ENCODE results near the gene MC5R.

Gene MC5R
- long read RNA-seq, donor 1, partial matches to known transcripts: 0 of 1 reads
- long read RNA-seq, donor 1, other reads (novel, unspliced or antisense): 0 of 1 reads
- long read RNA-seq, donor 2: 0 reads
- long read RNA-seq, donor 3: 0 reads
- long read RNA-seq, donor 4: 0 reads
- long read RNA-seq, donor 5: 0 reads
- long read RNA-seq, donor 6, partial matches to known transcripts: 0 of 3 reads
- long read RNA-seq, donor 6, other reads (novel, unspliced or antisense): 0 of 3 reads
- long read RNA-seq, donor 7: 0 reads
- long read RNA-seq, donor 8: 0 reads

DNA sequence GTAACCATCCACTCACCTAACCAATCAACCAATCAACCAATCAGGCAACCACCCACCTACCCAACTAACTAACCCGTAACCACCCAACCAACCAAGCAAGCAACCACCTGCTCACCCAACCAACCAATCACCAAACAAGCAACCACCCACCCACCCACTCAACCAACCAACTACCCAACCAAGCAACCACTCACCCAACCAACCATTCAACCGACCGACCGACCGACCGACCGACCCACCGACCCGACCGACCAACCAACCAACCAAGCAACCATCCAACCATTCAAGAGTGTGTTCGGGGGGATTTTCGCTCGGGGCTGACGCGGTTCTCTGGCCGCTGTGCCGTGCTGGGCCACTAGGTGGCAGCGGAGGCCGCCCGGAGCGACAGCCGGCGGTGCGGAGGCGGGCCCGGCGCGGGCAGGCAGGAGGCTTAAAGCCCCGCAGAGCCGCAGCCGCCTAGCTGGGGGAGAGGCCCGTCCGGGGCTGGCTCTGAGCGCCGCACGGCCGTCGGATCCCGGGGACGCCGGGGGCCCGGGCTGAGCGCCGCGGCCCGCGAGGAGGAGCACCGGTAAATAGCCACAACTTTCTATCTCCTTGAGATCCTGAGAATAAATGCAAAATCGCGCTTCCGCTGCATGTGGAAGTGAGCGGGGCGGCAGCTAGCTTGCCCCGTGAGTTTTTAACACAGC, at the start of gene MC5R:
MC5R (plus strand) TSS at position 443 of the 689 bp plus-strand sequence. CDS start 1,617 bp downstream, outside the sequence.
- peak; percentile 76 for DNase-seq

DNA sequence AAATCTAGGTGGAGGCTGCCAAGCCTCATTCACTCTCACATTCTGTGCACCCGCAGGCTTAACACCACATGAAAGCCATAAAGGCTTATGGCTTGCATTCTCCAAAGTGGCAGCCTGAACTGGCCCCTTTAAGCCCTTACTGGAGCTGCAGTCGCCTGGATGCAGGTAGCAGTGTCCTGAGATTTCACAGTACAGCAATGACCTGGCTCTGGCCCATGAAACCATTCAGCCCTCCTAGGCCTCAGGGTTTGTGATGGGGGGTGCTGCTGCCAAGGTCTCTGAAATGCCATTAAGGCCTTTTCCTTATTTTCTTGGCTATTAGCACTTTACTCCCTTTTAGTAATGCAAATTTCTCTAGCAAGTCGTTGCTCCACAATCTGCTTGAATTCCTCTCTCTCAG, 48.9 kb upstream of the MC5R start:
- no peak for DNase-seq

DNA sequence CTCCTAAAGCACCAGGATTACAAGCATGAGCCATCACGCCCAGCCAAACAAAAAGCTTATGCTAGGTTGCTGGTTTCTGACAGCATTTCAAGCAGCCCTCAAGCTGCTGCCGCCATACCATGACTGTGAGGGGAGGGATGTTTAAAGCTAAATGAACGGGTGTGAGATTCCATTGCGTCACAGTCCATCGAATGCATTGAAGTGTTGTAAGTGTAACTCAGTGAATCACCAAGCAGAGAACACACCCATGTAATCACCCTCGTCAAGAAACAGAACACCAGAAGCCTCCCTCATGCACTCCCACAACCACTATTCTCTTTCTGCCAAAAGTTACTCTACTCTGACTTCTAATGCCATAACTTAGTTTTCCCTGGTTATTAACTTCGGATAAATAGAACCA, 32.8 kb upstream of the MC5R start:
- DNase-seq: no peak

DNA sequence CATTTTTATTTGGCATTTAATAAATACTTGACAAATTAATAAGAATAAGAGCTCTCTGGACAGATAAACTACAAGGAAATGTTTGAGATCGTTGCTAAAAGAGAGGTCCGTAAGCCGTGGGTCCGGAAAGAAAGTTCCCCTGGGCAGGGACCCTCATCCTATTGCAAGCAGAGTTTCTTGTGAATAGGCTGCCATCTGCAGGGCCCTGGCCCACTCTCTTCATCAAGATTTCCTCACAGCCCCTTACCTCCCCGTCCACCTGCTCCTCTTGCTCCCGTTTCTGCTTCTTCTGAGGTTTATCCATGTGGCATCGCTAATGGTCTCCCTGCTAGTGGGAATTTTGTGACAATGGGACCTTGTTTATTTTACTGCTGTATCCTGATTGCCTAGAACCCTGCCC, 30.1 kb upstream of the MC5R start:
- DNase-seq: no peak

DNA sequence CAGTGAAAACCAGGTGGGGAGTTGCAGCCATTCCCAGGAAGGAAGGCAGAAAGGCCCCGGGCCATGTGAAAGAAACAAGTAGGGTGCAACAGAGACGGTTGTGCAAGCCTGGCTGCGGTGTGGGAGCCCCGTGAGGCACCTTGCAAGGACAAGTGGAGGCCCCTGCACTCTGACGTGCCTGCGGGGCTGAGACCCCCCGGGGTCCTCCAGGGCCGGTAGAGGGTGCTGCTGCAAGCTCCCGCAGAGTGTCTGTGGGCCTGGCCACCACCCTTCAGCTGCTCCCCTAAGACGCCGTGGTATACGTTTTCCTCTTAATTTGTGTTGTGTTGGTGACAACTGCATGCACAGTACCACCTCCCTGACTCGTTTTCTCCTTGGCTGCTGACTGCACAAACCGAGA, 27.4 kb upstream of the MC5R start:
- no peak for DNase-seq

DNA sequence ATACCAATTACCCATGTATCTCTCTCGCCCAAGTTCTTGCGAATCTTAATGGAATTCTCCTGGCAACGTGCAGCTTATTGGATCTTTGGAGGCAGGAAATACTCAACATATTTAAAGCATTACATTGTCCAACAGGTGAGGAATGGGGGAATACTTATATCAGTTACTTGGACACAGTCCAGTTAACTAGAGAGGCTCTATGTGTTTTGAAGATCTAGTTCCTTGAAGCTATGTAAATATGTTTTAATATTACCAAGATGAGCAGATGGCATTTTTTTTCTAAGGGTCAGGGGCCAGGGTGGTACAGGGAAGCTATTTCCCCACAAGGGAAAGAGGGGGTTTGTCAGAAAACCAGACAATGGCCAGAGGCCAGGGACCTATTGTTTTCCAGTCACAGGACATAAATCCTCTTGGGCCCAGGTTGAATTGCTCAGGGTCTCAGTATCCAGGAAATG, 26.8 kb upstream of the MC5R start:
- no peak for DNase-seq

DNA sequence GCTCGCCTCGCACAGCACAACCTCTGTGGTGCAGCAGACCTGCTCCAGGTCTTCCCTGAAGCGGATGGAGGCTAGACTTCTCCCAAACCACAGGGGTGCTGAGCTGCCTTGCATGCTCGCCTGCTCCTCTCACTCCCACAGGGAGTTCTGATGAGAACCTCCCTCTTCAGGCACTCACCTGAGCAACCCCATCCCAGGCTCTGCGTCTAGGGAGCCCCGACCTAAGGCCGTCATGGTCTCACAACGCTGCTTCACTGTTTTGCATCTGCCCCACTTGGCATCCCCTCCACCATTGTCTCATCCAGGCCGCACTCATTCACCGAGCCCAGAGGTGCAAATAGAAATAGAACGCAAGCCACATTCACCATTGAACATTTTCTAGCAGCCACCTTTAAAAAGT, 24.6 kb upstream of the MC5R start:
- DNase-seq: no peak

DNA sequence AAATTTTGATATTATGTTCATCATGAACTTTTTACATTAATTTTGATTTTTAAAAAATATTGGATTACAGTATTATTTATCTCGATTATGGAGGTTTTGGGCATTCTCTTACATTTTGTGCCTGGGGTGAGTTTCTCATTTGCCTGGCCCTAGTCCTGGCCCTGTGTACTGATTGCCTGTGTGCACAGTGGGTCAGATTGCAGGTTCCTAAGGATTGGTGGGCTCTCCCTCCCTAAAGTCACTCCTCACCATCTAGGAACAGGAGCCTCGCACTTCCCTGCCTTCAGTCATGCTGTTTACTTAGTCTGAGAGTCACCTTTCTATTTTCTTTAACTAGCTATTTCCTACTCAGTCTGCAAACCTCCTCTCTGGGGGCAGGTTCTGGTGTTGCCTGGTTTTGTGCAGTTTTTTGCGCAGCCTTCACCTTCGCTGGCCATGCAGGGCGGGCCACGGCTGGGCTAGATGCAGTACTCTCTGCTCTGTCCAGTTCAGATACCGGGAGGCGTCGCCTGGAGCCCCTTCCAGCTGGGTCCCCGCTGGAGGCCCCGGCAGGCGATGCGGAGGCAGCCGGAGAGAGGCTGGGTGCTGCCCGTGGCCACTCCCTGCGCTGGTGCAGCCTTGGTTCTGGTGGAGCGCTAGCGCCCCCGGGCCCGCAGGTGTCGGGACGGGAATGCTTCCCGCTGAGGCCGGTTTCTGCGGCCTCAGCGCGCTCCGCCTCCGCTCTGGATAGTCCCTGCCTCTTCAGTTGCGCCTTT, 23.3 kb upstream of the MC5R start:
- DNase-seq: peak; percentile 69

DNA sequence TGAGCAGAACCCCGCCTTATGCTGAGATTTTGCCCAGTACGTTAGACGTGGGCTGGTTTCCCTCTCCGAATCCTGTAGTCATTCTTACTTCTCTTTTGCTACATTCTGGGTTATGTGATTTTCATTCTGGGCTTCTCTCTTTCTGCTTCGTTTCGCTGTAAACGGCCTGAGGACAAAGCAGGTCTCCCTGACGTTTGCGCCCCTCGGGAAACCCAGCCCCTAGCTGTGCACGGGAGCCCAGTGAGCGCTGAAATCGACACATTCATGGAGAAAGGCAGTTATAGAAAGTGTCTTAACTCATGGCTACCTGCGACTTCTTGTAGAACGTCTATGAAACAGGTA, 22.7 kb upstream of the MC5R start:
- no peak for DNase-seq

DNA sequence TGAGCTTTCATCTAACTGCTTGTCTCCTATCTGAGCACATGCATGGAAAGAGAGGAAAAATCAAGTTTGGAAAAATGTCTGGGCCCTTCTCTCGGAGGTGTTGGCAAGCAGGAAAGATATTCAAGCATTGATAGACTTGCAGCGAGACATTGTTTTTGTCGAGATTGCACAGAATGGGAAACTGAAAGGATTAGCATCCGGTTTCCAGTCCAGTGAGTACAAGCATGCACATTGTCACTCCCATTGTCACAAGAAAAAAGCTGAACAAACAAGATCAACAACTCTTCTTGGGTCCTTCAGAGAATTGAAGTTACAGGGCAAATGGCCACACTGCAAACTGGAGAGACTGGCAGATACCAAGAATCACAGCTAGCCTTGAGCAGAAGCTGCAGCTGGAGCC, 19.6 kb upstream of the MC5R start:
- DNase-seq: no peak

DNA sequence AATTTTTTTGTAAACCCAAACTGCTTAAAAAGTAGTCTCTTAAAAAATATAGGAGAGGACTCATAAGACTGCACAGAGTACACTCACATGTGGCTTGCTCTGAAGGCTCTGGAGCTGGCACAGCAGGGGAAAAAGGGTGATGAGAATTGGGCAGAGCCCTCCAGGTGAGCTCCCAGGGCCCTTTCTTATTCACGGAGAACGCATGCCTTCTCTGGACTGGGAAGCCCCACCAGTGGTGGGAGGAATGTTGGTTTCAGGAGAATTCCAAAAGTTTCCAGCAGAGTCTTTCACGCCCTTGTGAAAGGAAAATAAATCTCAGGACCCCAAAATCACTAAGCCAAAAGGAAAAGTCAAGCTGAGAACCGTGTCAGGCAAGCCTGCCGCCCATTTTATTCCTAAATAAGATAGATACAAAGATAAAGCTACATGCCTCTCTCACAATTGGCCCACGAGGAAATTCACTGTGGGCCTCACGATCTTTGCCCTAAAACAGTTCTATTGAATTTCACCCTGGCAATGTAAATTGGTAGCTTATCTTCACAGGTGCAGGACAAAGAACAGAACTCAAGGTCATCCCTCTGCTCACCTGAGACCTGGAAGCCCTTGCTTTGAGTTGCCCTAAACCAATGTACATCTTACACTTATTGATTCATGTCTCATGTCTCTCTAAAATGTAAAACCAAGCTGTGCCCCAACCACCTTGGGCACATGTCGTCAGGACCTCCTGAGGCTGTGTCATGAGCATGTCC, 15.5 kb upstream of the MC5R start:
- no peak for DNase-seq

DNA sequence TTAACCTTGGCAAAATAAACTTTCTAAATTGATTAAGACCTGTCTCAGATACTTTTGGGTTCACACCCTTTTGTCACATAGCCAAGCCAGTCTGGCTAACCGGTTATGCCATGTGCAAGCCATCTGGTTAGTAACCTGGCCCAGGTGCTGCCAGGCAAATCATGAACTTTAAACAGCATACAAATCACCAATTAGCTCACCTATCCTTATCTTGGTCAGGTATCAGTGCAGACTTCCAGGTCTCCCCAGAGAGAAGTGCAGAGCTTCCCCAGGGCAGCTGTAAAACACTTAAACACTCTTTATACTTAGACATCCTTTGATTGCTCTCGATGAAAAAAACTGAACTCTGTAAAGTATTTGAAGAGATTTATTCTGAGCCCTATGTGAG, 14.9 kb upstream of the MC5R start:
- DNase-seq: no peak

DNA sequence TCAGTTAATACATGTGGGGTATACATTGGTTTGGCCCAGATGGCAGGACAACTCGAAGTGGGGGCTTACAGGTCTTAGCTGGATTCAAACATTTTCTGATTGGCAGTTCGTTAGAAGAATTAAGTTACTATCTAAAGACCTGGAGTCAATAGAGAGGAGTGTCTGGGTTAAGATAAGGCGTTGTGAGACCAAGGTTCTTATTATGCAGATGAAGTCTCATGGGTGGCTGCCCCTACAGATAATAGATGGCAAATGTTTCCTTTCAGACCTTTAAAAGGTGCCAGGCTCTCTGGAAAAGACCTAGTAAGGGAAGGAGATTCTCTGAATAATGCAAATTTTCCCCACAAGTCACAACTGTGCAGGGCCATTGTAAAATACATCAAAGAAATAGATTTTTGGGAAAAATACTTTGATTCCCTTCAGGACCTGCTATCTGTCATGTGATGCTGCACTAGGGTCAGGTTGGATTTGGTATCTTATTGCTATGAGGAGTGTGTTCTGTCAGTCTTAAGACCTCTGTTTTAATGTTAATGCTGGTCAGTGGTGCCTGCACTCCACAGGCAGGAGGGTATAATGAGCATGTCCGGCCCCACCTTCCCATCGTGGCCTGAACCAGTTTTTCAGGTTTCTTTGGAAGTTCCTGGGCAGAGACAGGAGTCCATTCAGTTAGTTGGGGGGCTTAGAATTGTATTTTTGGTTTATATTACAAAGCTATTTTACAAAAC, 14.3 kb upstream of the MC5R start:
- no peak for DNase-seq

DNA sequence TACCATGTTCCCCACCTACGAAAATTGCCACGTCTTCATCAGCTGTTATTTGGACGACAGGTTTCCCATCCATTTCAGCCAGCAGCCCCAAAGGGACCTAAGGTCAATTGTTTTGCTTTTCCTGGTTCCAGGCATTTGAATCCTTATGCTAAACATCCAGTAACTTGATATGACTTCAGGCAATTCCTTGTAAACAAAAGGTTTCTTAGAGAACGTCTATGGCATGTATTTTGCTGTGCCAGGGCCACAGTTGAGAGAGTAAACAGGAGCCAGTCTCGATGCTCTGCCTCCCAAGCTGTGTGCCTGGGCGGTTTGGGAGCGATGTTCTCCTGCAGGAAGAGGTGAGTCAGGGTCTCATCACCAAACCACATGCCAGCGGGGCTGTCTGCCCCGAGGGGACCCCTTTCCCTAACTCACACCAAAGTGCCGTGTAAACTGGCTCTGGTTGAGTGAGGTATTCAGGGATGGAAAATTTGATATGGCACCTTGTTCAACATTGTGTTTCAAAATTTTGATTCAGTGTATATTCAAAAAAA, 12.9 kb upstream of the MC5R start:
- no peak for DNase-seq

DNA sequence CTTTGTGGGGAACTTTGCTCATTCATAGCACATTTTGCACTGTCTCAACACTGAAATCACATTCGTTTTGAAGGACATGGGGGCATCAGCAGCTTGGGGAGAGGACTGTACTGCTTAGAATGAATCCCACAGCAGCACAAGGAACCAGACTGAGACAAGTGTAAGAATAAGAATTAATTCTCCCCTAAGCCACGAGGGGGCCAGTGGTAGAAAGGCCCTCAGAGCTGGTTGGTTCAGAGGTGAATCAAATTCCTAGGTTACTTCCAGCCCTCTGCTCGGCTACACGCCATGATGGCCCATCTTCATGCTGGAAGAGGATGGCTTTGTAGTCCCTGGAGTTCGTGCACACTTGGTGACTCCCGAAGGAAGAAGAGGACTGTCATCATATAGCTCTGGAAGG, 12.0 kb upstream of the MC5R start:
- no peak for DNase-seq

DNA sequence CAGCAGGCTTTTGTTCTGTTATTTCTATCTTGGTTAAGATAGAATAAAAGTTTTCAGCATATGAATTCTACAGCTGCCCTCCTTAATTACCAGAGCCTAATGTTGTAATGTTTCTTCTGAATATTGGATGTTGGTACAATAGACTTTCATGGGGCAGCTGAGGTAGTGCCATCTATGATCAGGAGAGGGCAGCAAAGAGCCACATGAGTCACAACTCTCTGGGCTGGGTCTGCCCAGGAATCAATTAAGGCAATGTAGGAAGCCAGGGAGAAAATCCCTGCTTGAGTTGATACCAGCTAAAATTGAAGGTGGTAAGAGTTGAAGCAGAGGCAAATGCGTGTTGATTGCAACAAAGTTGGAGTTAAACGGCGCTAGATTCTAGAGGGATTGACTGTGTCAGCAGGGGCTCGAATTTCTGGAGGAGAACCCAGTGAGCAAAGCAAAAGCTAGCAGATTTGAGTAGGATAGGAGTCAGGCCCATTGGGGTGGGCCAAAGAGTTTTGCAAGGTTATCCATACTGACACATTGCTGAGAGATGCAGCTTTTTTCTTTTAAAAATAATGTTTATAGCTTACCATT, 10.6 kb upstream of the MC5R start:
- peak; percentile 27 for DNase-seq

DNA sequence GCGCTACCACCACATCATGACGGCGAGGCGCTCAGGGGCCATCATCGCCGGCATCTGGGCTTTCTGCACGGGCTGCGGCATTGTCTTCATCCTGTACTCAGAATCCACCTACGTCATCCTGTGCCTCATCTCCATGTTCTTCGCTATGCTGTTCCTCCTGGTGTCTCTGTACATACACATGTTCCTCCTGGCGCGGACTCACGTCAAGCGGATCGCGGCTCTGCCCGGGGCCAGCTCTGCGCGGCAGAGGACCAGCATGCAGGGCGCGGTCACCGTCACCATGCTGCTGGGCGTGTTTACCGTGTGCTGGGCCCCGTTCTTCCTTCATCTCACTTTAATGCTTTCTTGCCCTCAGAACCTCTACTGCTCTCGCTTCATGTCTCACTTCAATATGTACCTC, 2.3 kb downstream of the MC5R start:
- DNase-seq: no peak

DNA sequence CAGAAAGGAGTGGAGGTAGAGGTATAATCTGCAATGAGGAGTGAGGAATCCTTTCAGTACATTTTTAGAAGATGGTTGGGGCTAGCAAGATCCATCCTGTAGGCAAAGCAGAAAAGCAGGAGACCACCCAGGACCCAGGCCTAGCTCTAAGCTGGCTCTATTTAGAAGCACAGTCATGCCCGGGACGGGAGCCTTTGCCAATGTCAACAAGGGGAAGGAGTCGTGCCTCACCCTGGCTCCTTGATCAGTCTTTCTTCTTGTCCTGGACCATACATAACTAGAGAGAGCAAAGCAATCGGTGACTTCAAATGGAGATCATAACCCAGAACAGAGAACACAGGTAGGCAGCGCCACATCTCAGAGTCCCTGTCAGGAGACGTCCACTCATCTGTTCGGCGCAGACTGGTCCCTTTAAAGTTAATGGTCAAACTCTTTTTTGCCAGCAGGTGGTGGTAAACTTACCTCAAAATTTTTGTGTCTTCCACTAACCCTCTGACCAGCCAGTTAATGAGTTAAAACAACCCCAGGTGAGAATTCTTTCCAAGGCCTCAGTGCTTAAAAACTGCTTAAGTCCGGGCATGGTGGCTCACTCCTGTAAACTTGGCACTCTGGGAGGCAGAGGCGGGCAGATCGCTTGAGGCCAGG, 8.0 kb downstream of the MC5R start:
- no peak for DNase-seq

DNA sequence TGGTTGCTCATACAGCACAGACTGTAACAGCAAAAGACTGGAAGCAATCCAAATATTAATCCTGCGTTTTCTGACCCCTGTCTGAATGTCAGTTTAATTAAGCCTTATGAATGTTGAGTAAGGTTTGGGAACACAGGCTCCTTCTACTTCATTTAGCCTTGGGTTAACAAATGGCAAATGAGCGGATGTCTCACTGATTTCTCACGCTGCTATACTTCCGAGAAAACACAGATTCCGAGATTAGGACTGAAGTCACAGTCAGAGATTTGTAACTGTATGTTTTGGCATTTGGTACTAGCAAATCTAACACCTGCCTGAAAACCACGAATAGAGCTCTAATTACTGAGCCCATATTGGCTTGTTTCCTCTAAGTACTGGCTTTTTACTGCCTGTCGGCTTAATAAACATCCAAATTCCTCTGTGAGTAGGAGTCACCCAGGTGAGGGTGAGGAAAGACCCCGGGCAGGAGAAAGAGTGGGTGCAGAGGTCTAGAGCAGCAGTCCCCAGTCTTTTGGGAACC, 10.6 kb downstream of the MC5R start:
- DNase-seq: no peak

DNA sequence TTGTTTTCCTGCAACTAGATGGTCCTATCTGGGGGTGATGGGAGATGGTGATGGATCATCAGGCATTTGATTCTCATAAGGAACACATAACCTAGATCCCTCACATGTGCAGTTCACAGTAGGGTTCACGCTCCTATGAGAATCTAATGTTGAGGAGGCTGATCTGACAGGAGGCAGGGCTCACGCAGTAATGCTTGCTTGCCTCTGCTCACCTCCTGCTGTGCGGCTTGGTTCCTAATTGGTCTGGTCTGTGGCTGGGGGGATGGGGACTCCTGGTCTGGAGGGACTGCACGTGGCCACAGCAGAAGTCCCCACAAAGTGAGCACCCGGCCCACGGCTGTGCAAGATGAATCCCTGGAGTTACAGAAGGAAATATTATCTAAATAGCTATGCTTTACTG, 11.3 kb downstream of the MC5R start:
- no peak for DNase-seq

DNA sequence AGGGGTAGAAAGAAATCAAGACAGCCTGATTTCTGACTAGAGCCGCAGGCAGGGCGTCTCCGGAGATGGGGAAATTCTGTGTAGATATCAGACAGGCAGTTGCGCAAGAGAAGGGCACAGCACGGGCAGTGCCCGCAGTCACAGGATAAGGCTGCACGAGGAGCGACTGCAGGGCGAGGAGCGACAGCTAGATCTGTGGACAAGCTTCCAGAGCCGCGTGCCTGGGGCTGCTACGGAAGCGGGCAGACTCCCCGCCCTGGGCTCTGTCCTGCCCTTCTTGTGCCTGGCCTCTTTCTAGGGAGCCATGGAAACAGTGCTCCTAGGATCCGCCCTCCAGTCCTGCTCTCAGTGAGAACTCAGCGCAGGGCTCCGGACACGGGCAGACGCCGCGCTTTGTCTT, 12.6 kb downstream of the MC5R start:
- DNase-seq: no peak
